Peyer's patch (tissue), 4 donors: Measurements from ENCODE around the gene SUMO4. TPM values are rescaled to one million over a fixed set of nuclear protein-coding genes. Genes with fewer than 3 reads are reported as not detected.

Experiments used
- DNase-seq, 3 donors: peaks; one replicate each; pipeline ENCODE4 v3.0.0-alpha.2; 2017 to 2019
- H3K27ac ChIP-seq, 4 donors: fragments of 200-600 bp; sonication (generic); one replicate each; pipeline ENCODE4 v1.5.1; 2016 to 2019
- H3K27me3 ChIP-seq, 2 donors: fragments of 200-600 bp; sonication (generic); one replicate each; pipeline ENCODE4 v1.5.1; 2019
- H3K36me3 ChIP-seq, 3 donors: fragments of 200-600 bp; sonication (generic); one replicate each; pipeline ENCODE4 v1.5.1; 2016 to 2019
- H3K4me1 ChIP-seq, 4 donors: fragments of 200-600 bp; sonication (generic); one replicate each; pipeline ENCODE4 v1.5.1; 2016 to 2019
- H3K4me3 ChIP-seq, 4 donors: fragments of 200-600 bp; sonication (generic); 1 replicate in 3 of 4; 2 replicates in 1 of 4; pipeline ENCODE4 v1.5.1; 2016 to 2019; ENCODE audit warnings: mild to moderate bottlenecking in 1 of 4
- H3K9me3 ChIP-seq, 4 donors: fragments of 200-600 bp; sonication (generic); one replicate each; pipeline ENCODE4 v1.5.1; 2016 to 2019; ENCODE audit warnings: mild to moderate bottlenecking in 1 of 4
- CTCF ChIP-seq, 6 experiments: fragments of 450-650 bp in 4 of 6; fragments of 200-600 bp in 2 of 6; sonication (generic) in 1 of 6; IDR thresholded peaks; one replicate each; pipeline ENCODE4 v1.5.1; 2017 to 2019; ENCODE audit warnings: antibody characterized with exemption in 6 of 6, mild to moderate bottlenecking in 3 of 6, moderate library complexity in 1 of 6
- POLR2A ChIP-seq, 2 donors: fragments of 450-650 bp; IDR thresholded peaks; one replicate each; pipeline ENCODE4 v1.5.1; 2017; ENCODE audit warnings: antibody characterized with exemption in 2 of 2, mild to moderate bottlenecking in 2 of 2, moderate library complexity in 2 of 2
- total RNA-seq, 4 donors: library from RNA; depleted of rRNA; stranded (reverse); fragments of >200 nt; gene quantifications; one replicate each; pipeline ENCODE4 v1.1.0, GENCODE V29; 2016

The SUMO4 gene
- total RNA-seq, 4 donors from 2014 or later, result 5.1 to 8.2 (median 7.0) TPM; not detected in 1

GRCh38 chr6:149360536-149360935, 39.5 kb upstream of the SUMO4 start:
- TF ChIP-seq CTCF (IDR thresholded peaks at IDR 0.05), result no peak
- TF ChIP-seq POLR2A (IDR thresholded peaks at IDR 0.05), result no peak
- no peak overlapping the region for H3K27ac ChIP-seq
- no peaks in the 10 kb centered on the region for H3K9me3 ChIP-seq
- H3K36me3 ChIP-seq, result no peaks in the 10 kb centered on the region
- H3K4me1 ChIP-seq, result peaks cover 0 to 9% (median 5%) of the 10 kb centered on the region in 4 donors
- no peak overlapping the region for H3K4me3 ChIP-seq
- H3K27me3 ChIP-seq, result no peaks in the 10 kb centered on the region
- DNase-seq, result no peak

GRCh38 chr6:149362289-149362688, 37.8 kb upstream of the SUMO4 start:
- Histone ChIP-seq H3K4me1 (peaks cover 0 to 9% (median 5%) of the 10 kb centered on the region in 4 donors), H3K27ac (no peak overlapping the region)
- TF ChIP-seq CTCF (IDR thresholded peaks at IDR 0.05), result no peak

GRCh38 chr6:149363154-149363553, 36.9 kb upstream of the SUMO4 start:
- TF ChIP-seq POLR2A (IDR thresholded peaks at IDR 0.05) (no peak), CTCF (IDR thresholded peaks at IDR 0.05) (no peak)
- Histone ChIP-seq H3K27ac (no peak overlapping the region), H3K9me3 (no peaks in the 10 kb centered on the region), H3K36me3 (no peaks in the 10 kb centered on the region), H3K27me3 (no peaks in the 10 kb centered on the region), H3K4me1 (peaks cover 0 to 9% (median 5%) of the 10 kb centered on the region in 4 donors), H3K4me3 (no peak overlapping the region)
- DNase-seq, result no peak

More at GRCh38 chr6:149362289-149362688, 37.8 kb upstream of the SUMO4 start:
- Histone ChIP-seq H3K27me3 (no peaks in the 10 kb centered on the region), H3K36me3 (no peaks in the 10 kb centered on the region), H3K4me3 (no peak overlapping the region), H3K9me3 (no peaks in the 10 kb centered on the region)
- DNase-seq, result no peak

GRCh38 chr6:149364557-149364956, 35.5 kb upstream of the SUMO4 start:
- no peak overlapping the region for H3K4me3 ChIP-seq
- no peaks in the 10 kb centered on the region for H3K27me3 ChIP-seq
- H3K4me1 ChIP-seq, result peaks cover 0 to 9% (median 5%) of the 10 kb centered on the region in 4 donors
- H3K27ac ChIP-seq, result no peak overlapping the region
- no peaks in the 10 kb centered on the region for H3K36me3 ChIP-seq
- H3K9me3 ChIP-seq, result no peaks in the 10 kb centered on the region
- no peak for TF ChIP-seq POLR2A (IDR thresholded peaks at IDR 0.05)
- no peak for TF ChIP-seq CTCF (IDR thresholded peaks at IDR 0.05)
- no peak for DNase-seq

- Histone ChIP-seq H3K27me3 (no peaks in the 10 kb centered on the region), H3K4me3 (no peak overlapping the region), H3K27ac (no peak overlapping the region), H3K9me3 (no peaks in the 10 kb centered on the region), H3K36me3 (no peaks in the 10 kb centered on the region), H3K4me1 (peaks cover 0 to 9% (median 5%) of the 10 kb centered on the region in 4 donors)
- TF ChIP-seq CTCF (IDR thresholded peaks at IDR 0.05) (no peak), POLR2A (IDR thresholded peaks at IDR 0.05) (no peak)
- DNase-seq, result no peak
These were observed 34.9 kb upstream of the SUMO4 start for GRCh38 chr6:149365197-149365596.
